ENCODE results near the gene LY6G6F. TPM values are rescaled to one million over a fixed set of nuclear protein-coding genes. Genes with fewer than 3 reads are reported as not detected.
A peak's percentile ranks its signal among the peaks of the same experiment; 100 is the strongest.

Gene LY6G6F
- total RNA-seq, 1 experiment from 2014 or later = not detected

DNA sequence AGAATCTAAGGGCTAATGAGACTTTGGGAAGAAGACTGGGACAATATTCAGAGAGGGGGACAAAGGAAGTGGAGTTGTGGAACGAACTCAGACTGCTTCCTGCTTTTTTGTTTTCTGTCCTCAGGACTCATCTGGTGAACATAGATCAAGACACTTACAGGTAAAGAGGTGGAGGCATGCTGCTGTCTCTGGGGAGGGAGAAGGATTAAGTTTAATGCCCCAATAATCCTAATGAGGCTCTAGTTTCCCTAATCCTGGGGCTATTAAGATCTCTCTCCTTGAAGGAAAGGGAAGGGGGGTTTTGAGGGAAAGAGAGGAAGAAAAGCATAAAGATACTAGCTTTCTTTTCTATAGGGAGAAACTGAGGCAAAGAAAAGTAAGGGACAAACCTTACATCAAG, 37.8 kb downstream of the LY6G6F start:
- BruUV-seq (replicated peaks) = no TSS peak
- ChIA-PET CTCF (no interaction called here), POLR2A (ENCODE audit: low non-redundant PET) (no interaction called here)
- intact Hi-C loops (cut with micrococcal nuclease; ENCODE audit: unreplicated experiment) = no loop called here
- Histone ChIP-seq H3K27me3 (replicated peaks; ENCODE audit: insufficient read depth, low read depth, low read length, poor library complexity) (no peaks in the 10 kb centered on the region), H3K4me3 (ENCODE audit: low read depth, low read length, poor library complexity, severe bottlenecking) (no peak overlapping the region), H3K36me3 (ENCODE audit: insufficient read depth, low read length, poor library complexity, severe bottlenecking) (peaks cover 48% of the 10 kb centered on the region), H3K9me3 (ENCODE audit: low read depth, low read length, poor library complexity, severe bottlenecking) (no peaks in the 10 kb centered on the region), H3K4me1 (ENCODE audit: insufficient read depth, low read length, poor library complexity, severe bottlenecking) (peaks cover 7% of the 10 kb centered on the region), H3K27ac (ENCODE audit: low read depth, low read length, poor library complexity, severe bottlenecking) (peak overlapping the region; percentile 57)
- no peak for DNase-seq (ENCODE audit: low spot score)
- TF ChIP-seq, protein P1, sequence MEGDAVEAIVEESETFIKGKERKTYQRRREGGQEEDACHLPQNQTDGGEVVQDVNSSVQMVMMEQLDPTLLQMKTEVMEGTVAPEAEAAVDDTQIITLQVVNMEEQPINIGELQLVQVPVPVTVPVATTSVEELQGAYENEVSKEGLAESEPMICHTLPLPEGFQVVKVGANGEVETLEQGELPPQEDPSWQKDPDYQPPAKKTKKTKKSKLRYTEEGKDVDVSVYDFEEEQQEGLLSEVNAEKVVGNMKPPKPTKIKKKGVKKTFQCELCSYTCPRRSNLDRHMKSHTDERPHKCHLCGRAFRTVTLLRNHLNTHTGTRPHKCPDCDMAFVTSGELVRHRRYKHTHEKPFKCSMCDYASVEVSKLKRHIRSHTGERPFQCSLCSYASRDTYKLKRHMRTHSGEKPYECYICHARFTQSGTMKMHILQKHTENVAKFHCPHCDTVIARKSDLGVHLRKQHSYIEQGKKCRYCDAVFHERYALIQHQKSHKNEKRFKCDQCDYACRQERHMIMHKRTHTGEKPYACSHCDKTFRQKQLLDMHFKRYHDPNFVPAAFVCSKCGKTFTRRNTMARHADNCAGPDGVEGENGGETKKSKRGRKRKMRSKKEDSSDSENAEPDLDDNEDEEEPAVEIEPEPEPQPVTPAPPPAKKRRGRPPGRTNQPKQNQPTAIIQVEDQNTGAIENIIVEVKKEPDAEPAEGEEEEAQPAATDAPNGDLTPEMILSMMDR (conservative IDR thresholded peaks at IDR 0.05; ENCODE audit: low read depth, low read length) = no peak
- no peak for TF ChIP-seq EZH2 (IDR thresholded peaks at IDR 0.05; ENCODE audit: borderline replicate concordance, low read depth, low read length, poor library complexity, severe bottlenecking)

DNA sequence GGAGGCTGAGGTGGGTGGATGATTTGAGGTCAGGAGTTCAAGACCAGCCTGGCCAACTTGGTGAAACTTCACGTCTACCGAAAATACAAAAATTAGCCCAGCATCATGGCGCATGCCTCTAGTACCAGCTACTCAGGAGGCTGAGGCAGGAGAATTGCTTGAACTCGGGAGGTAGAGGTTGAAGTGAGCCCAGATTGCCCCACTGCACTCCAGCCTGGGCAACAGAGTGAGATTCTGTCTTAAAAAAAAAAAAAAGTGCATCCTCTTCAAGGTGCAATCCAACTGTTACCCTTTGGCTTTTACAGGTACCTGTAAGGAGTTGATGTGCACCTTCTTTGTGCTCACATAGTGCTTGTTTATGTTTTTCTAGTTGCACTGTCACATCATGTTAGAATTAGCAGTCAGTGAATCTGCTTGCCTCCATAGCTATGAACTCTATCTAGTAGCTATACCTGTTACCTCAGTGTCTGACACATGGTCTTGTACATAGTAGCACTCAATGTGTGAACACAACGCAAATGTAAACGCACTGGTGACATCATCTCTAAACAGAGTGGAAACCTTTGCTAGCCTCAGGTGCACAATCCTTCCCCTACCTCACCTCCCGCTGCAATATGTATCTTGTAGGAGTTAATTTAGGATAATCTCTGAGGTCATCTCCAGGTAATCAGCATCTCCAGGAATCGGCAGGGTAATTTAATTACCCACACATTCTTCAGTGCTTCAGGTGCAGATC, 42.8 kb downstream of the LY6G6F start:
- no peaks in the 10 kb centered on the region for H3K4me1 ChIP-seq (ENCODE audit: insufficient read depth, low read length, poor library complexity, severe bottlenecking)
- ChIA-PET POLR2A (ENCODE audit: low non-redundant PET) (no interaction called here), CTCF (no interaction called here)
- intact Hi-C loops (cut with micrococcal nuclease; ENCODE audit: unreplicated experiment) = no loop called here
- no peaks in the 10 kb centered on the region for H3K27me3 ChIP-seq (replicated peaks; ENCODE audit: insufficient read depth, low read depth, low read length, poor library complexity)
- BruUV-seq (replicated peaks) = no TSS peak
- TF ChIP-seq EZH2 (IDR thresholded peaks at IDR 0.05; ENCODE audit: borderline replicate concordance, low read depth, low read length, poor library complexity, severe bottlenecking) = no peak
- TF ChIP-seq, protein P1 (conservative IDR thresholded peaks at IDR 0.05; ENCODE audit: low read depth, low read length) = no peak
- no peak overlapping the region for H3K4me3 ChIP-seq (ENCODE audit: low read depth, low read length, poor library complexity, severe bottlenecking)
- peaks cover 24% of the 10 kb centered on the region for H3K36me3 ChIP-seq (ENCODE audit: insufficient read depth, low read length, poor library complexity, severe bottlenecking)
- DNase-seq (ENCODE audit: low spot score) = no peak
- no peaks in the 10 kb centered on the region for H3K9me3 ChIP-seq (ENCODE audit: low read depth, low read length, poor library complexity, severe bottlenecking)
- H3K27ac ChIP-seq (ENCODE audit: low read depth, low read length, poor library complexity, severe bottlenecking) = no peak overlapping the region

DNA sequence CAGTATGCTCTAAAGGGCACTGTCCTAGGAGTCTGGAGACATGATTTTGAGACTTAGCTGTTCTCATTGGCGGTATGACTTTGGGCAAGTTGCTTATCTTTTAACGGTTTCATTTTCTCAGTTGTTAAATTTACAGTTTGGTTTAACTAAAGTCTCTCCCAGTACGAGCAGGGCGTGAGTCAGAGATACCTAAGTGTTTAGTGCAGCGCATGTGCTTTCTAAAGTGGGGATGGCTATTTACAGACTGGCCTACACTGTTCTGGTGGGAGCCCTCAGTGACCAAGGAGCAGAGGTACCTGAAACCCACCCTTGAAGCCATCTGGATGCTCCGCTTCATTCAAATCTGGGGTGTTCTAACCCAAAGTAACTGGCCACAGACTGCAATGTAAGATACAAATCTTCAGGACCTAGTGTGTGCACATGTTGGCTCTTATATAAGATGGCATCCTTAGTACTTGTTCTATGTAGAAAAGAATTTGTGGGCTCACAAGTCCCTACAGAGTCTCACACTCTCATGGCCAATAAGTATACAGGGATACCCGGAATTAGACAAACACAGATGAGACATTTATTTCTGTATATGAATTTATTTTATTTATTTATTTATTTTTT, 43.9 kb downstream of the LY6G6F start:
- Histone ChIP-seq H3K36me3 (ENCODE audit: insufficient read depth, low read length, poor library complexity, severe bottlenecking) (peaks cover 24% of the 10 kb centered on the region), H3K4me1 (ENCODE audit: insufficient read depth, low read length, poor library complexity, severe bottlenecking) (no peaks in the 10 kb centered on the region), H3K9me3 (ENCODE audit: low read depth, low read length, poor library complexity, severe bottlenecking) (no peaks in the 10 kb centered on the region), H3K27me3 (replicated peaks; ENCODE audit: insufficient read depth, low read depth, low read length, poor library complexity) (no peaks in the 10 kb centered on the region), H3K4me3 (ENCODE audit: low read depth, low read length, poor library complexity, severe bottlenecking) (no peak overlapping the region), H3K27ac (ENCODE audit: low read depth, low read length, poor library complexity, severe bottlenecking) (no peak overlapping the region)
- intact Hi-C loops (cut with micrococcal nuclease; ENCODE audit: unreplicated experiment) = no loop called here
- CTCF ChIA-PET = no interaction called here
- DNase-seq (ENCODE audit: low spot score) = no peak
- TF ChIP-seq, protein P1 (conservative IDR thresholded peaks at IDR 0.05; ENCODE audit: low read depth, low read length) = no peak
- TF ChIP-seq EZH2 (IDR thresholded peaks at IDR 0.05; ENCODE audit: borderline replicate concordance, low read depth, low read length, poor library complexity, severe bottlenecking) = no peak
- BruUV-seq (replicated peaks) = no TSS peak
- POLR2A ChIA-PET (ENCODE audit: low non-redundant PET) = no interaction called here

Data from A673 (cell line).